Measurements from ENCODE around the gene OBSL1.

DNA sequence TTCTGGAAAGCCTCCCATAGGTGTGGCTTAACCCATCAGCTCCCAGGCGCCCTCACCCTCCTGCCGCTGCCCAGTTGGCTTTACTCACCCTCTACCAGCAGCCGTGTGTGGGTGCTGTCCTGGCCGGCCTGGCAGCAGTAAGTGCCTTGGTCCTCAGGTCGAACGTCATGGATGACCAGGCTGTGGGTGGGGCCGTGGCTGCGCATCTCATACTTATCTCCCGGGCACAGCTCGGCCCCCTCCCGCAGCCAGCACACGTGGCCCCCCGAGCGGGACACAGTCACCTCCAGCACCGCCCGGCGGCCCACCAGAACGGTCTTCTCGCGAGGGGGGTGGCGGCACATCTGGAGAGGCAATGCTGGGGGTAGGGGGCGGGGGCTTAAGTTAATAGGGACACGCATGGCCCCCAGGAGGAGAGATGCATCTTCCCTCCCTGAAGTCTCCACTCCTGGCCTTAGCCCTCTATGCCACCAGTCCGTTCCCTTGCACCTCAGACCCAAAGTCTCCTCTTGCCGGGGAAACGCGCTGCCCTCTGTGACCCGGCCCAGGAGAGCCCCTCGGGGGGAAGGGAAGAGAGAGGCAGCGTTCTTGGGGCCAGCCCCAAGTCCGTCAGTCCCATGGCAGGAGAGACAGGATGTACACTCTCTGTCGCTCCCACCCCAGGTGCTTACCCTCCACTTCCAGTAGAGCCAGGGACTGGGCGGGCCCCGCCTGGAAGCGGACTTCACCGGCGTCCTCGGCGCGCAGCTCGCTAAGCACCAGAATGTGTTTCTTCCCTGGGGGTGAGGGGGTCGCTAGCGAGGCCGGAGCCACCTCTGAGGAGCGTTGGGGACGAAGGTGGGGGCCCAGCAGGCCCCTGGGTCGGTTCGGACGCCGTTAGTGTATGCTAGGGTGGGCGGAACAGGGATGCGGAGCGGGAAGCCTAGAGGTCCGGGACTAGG, 19.6 kb downstream of the OBSL1 start:
- TF ChIP-seq POLR2AphosphoS5 (IDR thresholded peaks at IDR 0.05; ENCODE audit: low read depth, low read length), result no peak
- TF ChIP-seq, protein P1, sequence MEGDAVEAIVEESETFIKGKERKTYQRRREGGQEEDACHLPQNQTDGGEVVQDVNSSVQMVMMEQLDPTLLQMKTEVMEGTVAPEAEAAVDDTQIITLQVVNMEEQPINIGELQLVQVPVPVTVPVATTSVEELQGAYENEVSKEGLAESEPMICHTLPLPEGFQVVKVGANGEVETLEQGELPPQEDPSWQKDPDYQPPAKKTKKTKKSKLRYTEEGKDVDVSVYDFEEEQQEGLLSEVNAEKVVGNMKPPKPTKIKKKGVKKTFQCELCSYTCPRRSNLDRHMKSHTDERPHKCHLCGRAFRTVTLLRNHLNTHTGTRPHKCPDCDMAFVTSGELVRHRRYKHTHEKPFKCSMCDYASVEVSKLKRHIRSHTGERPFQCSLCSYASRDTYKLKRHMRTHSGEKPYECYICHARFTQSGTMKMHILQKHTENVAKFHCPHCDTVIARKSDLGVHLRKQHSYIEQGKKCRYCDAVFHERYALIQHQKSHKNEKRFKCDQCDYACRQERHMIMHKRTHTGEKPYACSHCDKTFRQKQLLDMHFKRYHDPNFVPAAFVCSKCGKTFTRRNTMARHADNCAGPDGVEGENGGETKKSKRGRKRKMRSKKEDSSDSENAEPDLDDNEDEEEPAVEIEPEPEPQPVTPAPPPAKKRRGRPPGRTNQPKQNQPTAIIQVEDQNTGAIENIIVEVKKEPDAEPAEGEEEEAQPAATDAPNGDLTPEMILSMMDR (IDR thresholded peaks at IDR 0.05), result no peak

All from Panc1 (cell line).